ENCODE results near the gene LDAF1.
"Not testable (repeated sequence)": the region's sequence is repeated elsewhere in the genome, so short reads cannot be mapped to it uniquely, and the experiment has no call there.

The LDAF1 gene

DNA sequence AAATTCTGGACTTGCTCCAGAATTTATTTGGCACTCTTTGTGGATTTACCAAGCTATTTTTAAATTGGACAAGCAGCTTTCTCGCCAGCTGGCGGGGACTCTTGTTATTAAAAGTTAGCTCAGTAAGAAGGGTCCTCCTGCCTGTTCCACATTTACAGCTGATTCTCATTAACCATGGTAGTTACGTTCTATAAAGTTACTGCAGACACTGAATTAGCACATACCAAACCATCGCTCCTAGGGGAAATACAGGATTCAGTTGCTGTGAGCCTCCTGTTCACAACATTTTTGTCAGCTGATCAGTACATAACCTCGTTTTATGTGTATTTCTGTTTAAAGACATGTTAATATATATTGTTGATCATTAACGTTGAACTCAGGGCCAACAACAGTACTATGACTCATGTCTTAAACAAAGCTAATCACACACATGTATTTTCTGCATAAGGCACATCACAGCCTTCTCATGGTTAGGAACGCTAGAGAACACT is 4.2 kb downstream of the LDAF1 start:
- DNase-seq (ENCODE audit: low read depth in 2 of 2), result peak; percentile 79 to 80

DNA sequence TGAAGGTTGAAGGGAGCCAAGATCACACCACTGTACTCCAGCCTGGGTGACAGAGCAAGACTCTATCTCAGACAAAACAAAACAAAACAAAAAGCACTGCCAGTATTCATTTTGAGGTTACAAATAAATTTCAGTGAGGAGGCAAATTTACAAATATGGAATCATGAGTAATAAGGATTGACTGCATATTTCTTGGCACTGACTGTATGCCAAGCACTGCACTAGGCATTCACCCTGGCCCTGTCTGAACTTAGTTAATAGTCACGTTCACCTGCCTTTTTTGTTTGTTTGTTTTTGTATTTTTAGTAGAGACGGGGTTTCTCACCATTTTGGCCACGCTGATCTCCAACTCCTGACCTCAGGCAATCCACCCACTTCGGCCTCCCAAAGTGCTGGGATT is 5.1 kb downstream of the LDAF1 start:
- no peak for DNase-seq (ENCODE audit: low read depth in 2 of 2)

DNA sequence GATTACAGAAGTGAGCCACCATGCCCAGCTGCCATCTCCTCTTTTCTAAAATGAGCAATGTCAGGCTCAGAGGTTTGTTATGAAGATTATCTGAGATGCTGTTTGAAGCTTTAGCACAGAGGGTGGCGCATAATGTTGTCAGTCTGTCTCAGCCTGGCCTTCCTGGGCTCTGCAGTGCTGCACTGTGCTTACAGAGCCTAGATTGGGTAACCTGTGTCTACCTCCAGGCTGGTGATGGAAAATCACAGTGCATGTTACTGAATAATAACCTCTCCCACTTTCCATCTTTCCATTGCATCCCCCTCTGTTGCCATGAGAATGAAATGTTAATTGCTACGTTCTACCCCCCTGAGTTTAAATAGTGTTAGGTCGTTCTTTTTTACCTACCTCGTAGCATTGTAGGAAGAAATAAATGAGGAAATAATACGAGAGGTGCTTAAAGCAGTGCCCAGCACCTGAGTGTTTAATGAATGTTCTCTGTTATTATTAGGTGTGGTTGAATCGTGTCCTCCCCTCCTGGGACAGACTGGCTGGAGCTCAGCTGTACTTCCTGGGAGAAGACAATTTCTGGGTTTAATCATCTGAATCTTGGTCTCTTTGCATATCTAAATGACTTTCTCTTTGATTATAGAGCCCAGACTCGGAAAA is 6.2 kb downstream of the LDAF1 start:
- DNase-seq (ENCODE audit: low read depth in 2 of 2), result no peak

- no peak for DNase-seq (ENCODE audit: low read depth in 2 of 2)
Observed at GRCh38 chr16:21166561-21166961, 8.1 kb downstream of the LDAF1 start.

- peak in 1 of 2 experiments; percentile 51 for DNase-seq (ENCODE audit: low read depth in 2 of 2)
Observed at GRCh38 chr16:21167360-21167759, 8.9 kb downstream of the LDAF1 start.

GRCh38 chr16:21167929-21168602 is 9.6 kb downstream of the LDAF1 start:
- no peak for DNase-seq (ENCODE audit: low read depth in 2 of 2)

DNA sequence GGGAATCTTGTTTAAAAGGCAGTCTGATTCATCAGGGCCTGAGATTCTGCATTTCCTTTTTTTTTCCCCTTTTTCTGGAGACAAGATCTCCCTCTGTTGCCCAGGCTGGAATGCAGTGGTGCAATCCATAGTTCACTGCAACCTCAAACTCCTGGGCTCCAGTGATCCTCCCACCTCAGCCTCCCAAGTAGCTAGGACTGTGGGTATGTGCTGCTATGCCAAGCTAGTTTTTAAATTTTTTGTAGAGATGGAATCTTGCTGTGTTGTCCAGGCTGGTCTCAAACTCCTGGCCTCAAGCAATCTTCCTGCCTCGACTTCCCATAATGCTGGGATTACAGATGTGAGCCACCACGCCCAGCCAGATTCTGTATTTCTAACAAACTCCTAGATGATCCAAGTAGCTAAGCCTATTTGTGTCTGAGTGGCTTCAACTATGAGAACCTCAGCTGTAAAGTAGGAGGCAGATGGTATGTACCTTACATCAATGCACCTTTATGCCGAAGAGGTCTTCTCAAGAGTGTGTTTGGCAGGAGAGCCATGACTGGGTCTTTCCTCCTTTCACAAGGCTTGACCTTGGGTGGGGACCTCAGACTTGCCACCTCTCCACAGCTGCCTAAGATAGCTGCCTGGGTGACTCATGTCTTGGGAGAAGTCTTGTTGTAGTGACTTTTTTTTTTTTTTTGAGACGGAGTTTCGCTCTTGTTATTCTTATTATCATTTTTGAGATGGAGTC is 10.9 kb downstream of the LDAF1 start:
- DNase-seq (ENCODE audit: low read depth in 2 of 2), result no peak

DNA sequence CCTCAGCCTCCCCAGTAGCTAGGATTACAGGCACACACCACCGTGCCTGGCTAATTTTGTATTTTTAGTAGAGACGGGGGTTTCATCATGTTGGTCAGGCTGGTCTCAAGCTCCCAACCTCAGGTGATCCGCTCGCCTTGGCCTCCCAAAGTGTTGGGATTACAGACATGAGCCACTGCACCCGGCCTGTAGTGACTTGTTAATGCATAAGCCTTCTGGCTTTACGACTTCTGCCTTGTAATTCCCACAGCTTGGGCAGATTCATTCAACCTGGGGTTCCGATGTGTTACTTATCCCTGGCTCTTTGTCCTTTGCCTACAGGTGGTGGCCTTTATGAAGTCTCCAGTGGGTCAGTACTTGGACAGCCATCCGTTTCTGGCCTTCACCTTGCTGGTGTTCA is 11.6 kb downstream of the LDAF1 start:
- not testable (repeated sequence) for DNase-seq (ENCODE audit: low read depth in 2 of 2)

DNA sequence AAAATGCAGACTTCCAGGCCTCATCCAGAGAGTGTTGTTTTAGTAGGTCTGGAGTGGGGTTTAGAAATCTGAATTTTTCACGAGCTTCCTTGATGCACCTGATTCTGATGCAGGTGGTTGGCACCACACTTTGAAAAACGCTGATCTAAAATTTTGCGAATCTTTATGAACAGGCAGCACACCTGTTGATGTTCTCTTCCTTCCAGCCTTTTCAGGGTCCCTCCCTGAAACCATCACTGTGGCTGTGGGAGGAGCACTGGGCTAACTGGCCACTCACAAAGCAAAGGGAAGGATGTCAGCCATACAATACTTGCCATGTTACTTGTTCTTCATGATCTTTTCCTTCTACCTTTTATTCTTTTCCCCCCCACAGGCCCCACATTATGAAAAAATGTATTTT is 14.2 kb downstream of the LDAF1 start:
- no peak for DNase-seq (ENCODE audit: low read depth in 2 of 2)

DNA sequence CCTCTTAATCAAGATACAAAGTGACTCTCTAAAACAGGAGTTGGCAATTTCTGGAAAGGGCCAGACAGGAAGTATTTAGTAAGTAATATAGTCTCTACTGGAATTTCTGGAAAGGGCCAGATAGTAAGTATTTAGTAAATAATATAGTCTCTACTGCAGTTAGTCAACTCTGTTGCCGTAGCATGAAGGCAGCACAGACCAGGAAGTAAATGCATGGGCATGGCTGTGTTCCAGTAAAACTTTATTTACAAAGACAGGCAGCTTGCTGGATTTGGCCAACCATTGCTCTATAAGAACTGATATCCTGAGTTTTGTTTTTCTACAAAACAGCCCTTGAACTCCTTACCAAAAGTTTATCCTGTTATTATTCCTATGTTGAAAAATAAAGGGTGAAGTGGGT is 16.9 kb downstream of the LDAF1 start:
- DNase-seq (ENCODE audit: low read depth in 2 of 2), result no peak

GRCh38 chr16:21179126-21179982 is 20.9 kb downstream of the LDAF1 start:
- DNase-seq (ENCODE audit: low read depth in 2 of 2), result no peak

GRCh38 chr16:21179983-21180365 is 21.5 kb downstream of the LDAF1 start:
- no peak for DNase-seq (ENCODE audit: low read depth in 2 of 2)

DNA sequence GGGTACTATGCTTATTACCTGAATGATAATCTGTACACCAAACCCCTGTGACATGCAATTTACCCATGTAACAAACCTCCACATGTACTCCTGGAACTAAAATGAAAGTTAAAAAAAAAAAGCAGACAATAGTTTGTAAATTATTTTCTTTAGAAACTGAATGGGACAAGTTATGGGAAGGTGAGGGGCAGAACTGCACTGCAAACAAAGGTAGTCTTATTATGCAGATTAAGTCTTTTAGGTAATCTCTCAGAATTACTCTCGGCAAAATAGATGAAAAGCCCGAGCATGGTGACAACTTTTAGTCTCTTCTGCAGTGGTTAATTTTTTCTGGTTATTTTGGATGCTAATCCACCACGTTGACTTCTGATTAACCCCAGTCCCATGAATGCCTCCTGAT is 25.5 kb downstream of the LDAF1 start:
- DNase-seq (ENCODE audit: low read depth in 2 of 2), result no peak

DNA sequence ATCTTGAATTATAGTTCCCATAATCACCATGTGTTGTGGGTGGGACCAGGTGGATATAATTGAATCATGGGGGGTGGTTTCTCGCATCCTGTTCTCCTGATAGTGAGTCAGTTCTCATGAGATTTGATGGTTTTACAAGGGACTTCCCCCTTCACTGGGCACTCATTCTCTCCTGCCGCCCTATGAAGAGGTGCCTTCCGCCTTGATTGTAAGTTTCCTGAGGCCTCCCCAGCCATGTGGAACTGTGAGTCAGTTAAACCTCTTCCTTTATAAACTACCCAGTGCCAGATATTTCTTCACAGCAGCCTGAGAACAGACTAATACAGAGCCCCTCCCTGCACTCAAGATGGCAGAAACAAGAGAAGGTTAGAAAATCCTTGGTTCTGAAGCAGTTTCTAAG is 26.4 kb downstream of the LDAF1 start:
- no peak for DNase-seq (ENCODE audit: low read depth in 2 of 2)

- no peak for DNase-seq (ENCODE audit: low read depth in 2 of 2)
Observed at GRCh38 chr16:21185659-21186325, 27.3 kb downstream of the LDAF1 start.

DNA sequence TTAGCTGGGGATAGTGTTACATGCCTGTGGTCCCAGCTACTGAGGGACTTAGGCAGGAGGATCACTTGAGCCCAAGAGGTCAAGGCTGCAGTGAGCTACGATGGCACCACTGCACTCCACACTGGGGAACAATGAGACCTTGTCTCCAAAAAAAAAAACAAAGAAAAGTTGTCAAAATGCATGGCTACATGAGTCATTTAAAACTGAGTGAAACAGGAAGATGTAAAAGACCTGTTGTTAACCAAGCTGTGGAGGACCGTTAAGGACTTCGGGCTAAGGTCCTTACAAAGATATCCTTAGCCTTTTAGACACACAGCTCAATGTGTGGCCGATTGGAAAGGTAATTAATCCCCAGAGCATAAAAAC is 27.8 kb downstream of the LDAF1 start:
- no peak for DNase-seq (ENCODE audit: low read depth in 2 of 2)

GRCh38 chr16:21189311-21189710 is 30.8 kb downstream of the LDAF1 start:
- no peak for DNase-seq (ENCODE audit: low read depth in 2 of 2)

DNA sequence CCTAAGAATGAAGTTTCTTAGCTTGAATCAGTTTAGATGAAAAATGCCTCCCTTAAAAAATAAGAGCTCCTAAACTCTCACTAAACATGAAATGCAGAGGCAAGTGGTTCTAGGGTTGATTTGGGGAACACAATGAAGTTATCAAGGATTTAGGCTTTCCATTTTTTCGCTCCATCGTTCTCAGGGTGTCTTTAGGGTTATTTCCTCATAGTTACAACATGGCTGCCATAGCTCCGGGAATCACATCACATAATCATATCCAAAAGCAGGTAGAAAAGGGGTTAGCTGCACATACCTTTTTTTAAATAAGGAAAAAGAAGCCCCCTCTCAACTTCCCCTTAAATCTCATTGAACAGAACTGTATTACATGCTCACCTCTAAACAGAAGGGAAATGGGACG is 31.5 kb downstream of the LDAF1 start:
- no peak for DNase-seq (ENCODE audit: low read depth in 2 of 2)

- DNase-seq (ENCODE audit: low read depth in 2 of 2), result peak; percentile 57 to 63
Observed at GRCh38 chr16:21190599-21190998, 32.1 kb downstream of the LDAF1 start.

DNA sequence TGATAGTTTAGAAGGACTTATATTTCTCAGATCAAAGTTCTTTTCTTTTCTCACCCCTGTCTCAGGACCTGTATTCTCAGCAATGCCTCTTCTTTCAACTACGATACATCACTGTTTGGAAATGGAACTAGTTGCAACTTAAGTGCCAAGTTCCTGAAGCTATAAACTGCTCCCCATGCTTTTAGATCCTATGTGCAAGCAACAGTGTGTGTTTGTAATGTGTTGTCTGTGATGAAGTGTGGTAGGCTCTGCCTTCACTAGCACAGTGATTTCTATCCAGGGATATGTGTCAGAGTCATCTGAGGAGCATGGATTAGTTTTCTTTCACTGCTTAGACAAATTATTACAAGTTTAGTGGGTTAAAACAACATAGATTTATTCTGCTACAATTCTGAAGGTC is 34.5 kb downstream of the LDAF1 start:
- no peak for DNase-seq (ENCODE audit: low read depth in 2 of 2)

DNA sequence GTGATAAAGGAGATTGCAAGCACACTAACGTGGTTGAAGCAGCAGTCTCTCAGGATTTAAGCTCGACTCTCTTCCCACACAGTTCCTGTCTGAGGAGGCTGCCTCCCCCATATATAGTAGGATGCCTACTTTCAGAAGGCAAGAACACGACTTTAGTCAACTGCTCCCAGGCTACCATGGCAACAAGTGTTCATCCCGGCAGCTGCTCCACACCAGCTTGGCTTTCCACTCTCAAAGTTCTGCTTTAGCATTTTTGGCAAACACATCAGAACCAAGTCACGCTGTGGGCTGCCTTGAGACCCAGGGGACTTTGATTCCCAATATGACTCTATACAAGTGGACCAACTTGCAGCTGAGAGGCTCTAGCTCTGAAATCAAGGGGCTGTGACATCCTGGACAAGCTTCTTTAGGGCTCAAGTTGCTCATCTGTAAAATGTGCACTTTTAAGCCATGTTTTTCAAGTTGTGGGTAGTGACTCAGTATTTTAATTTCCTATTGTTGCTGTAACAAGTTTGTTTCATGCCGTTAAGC is 36.4 kb downstream of the LDAF1 start:
- DNase-seq (ENCODE audit: low read depth in 2 of 2), result no peak
